Testis (tissue), 3 donors: ENCODE data around the gene XPC. TPM values are rescaled to one million over a fixed set of nuclear protein-coding genes. Genes with fewer than 3 reads are reported as not detected.

ENCODE experiments used
- DNase-seq: peaks from one replicate; pipeline ENCODE4 v3.0.0-alpha.2; 2019
- H3K27ac ChIP-seq, 2 donors: fragments of 200-600 bp; sonication (generic); one replicate each; pipeline ENCODE4 v1.5.1; 2019
- H3K27me3 ChIP-seq: fragments of 200-600 bp; sonication (generic); one replicate; pipeline ENCODE4 v1.5.1; 2019
- H3K36me3 ChIP-seq: fragments of 200-600 bp; sonication (generic); one replicate; pipeline ENCODE4 v1.5.1; 2017; ENCODE audit warnings: low read depth; ENCODE audit errors: missing control alignments
- H3K4me1 ChIP-seq: fragments of 200-600 bp; sonication (generic); one replicate; pipeline ENCODE4 v1.5.1; 2019
- H3K4me3 ChIP-seq, 2 donors: fragments of 200-600 bp; sonication (generic); one replicate each; pipeline ENCODE4 v1.5.1; 2017 to 2019
- H3K9me3 ChIP-seq: fragments of 200-600 bp; sonication (generic); one replicate; pipeline ENCODE4 v1.5.1; 2017
- CTCF ChIP-seq, 3 experiments: fragments of 450-650 bp in 2 of 3; fragments of 200-600 bp in 1 of 3; sonication (generic) in 1 of 3; IDR thresholded peaks; one replicate each; pipeline ENCODE4 v1.5.1; 2016 to 2019; ENCODE audit warnings: antibody characterized with exemption in 3 of 3, mild to moderate bottlenecking in 2 of 3, moderate library complexity in 1 of 3
- POLR2A ChIP-seq: fragments of 450-650 bp; IDR thresholded peaks from one replicate; pipeline ENCODE4 v1.6.1; 2017; ENCODE audit warnings: antibody characterized with exemption, mild to moderate bottlenecking, moderate library complexity
- WGBS, 2 donors: methylation state at CpG; one replicate each; pipeline ENCODE4 v1.1.5; 2018; 5-methylcytosine and 5-hydroxymethylcytosine counted together
- intact Hi-C: fragments of 100-400 bp; cut with DNase I; formaldehyde crosslinking; loops from one replicate; pipeline ENCODE4 v1.15.1; 2023; ENCODE audit warnings: low total_unique reads
- polyA plus RNA-seq: library from polyadenylated mRNA; stranded (reverse); fragments of 350-450 nt; fragmentation: Illumina TruSeq; extraction: RNeasy Lipid Tissue Mini Kit (QIAGEN cat#74804); gene quantifications from one replicate; pipeline ENCODE4 v1.2.3, GENCODE V29; 2014; ENCODE audit warnings: low read depth, low replicate concordance; ENCODE audit not compliant: insufficient read depth
- total RNA-seq, 2 donors: library from RNA; depleted of rRNA; stranded (reverse); fragments of >200 nt; gene quantifications; one replicate each; pipeline ENCODE4 v1.2.3, GENCODE V29; 2016

Gene XPC
- total and polyA plus RNA-seq, 3 donors from 2014 or later: 25.1 to 54.1 (median 48.7) TPM

DNA sequence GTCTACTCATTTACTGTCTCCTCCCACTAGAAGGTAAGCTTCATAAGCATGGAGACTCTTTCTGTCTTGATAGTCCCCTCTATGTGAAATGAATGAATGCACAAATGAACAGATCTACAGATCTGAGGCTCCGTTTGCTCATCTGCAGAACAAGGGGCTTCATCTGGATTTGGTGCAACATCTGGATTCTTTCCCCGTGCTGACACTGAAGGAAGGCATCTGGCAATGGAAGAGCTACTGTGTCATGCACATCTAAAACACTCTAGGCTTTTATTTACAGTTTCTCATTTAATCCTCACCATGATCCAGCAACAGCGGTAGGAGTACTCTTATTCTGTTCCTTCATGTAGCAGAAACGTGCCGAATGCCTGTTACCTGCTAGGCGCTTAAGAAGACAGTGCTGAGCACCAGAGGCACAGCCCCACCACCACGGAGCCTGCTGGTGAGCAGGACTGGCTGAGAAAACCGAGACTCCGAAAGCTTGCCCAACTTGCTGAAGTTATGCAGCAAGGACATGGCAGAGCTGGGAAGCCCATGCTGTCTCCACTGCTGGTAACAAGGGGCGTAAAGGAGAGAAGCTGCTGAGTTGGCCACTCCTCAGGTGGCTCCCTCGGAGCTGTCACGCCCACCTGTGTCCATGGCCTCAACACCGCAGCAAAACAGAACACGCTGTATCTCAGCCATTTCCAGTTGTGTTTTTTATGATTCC lies 31.3 kb upstream of the XPC start:
- Histone ChIP-seq H3K27ac (no peak overlapping the region), H3K4me1 (peaks cover 4% of the 10 kb centered on the region), H3K27me3 (no peaks in the 10 kb centered on the region), H3K36me3 (no peaks in the 10 kb centered on the region), H3K4me3 (no peak overlapping the region), H3K9me3 (no peaks in the 10 kb centered on the region)
- TF ChIP-seq POLR2A: no peak
- no peak for TF ChIP-seq CTCF (IDR thresholded peaks at IDR 0.05)
- DNase-seq: no peak
- WGBS, 2 donors: 73% methylated on average over 14 of the region's 14 CpGs
- intact Hi-C loops: loop anchor here (10.0 kb wide), 1 partner anchor 255 kb away; no protein-coding TSS in a partner anchor

DNA sequence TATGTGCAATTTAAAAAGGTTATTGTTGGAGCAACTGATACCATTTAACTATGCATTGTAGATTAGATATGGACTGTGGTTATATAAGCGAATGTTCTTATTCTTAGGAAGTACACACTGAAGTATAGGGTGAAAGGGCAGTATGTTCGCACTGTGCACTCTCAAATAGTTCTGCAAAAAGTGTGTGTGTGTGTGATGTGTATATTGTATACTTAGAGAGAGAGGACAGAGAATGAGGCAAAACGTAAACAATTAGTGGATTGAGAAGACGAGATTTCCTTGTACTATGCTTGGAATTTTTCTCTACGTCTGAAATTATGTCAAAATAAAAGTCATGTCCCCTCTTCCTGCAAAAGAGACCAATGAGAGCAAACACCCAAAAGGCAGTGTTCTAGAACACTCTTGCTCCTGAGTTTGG lies 30.6 kb upstream of the XPC start:
- 52 to 67% methylated on average over 5 of the region's 5 CpGs for WGBS, 2 donors
- intact Hi-C loops: loop anchor here (10.0 kb wide), 1 partner anchor 256 kb away; no protein-coding TSS in a partner anchor
- H3K27me3 ChIP-seq: no peaks in the 10 kb centered on the region

DNA sequence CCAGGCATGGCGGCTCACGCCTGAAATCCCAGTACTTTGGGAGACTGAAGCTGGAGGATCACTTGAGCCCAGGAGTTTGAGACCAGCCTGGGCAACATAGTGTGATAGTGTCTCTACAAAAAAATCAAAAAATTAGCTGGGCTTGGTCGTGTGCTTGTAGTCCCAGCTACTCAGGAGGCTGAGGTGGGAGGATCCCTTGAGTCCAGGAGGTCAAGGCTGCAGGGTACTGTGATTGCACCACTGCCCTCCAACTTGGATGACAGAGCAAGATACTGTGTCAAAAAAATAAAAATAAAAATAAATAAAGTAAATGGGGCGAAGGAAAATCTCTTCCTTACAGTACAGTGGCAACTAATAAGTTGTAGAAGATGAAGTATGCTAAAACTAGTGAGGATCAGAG lies 29.8 kb upstream of the XPC start:
- TF ChIP-seq CTCF (IDR thresholded peaks at IDR 0.05) (no peak), POLR2A (no peak)
- H3K27me3 ChIP-seq: no peaks in the 10 kb centered on the region
- intact Hi-C loops: loop anchor here (10.0 kb wide), 1 partner anchor 257 kb away; no protein-coding TSS in a partner anchor
- WGBS, 2 donors: 81 to 89% methylated on average over 4 of the region's 4 CpGs
- H3K4me1 ChIP-seq: peaks cover 15% of the 10 kb centered on the region
- no peak overlapping the region for H3K4me3 ChIP-seq
- DNase-seq: no peak
- no peaks in the 10 kb centered on the region for H3K36me3 ChIP-seq
- H3K27ac ChIP-seq: no peak overlapping the region
- no peaks in the 10 kb centered on the region for H3K9me3 ChIP-seq

More for the DNA sequence above, 30.6 kb upstream of the XPC start:
- H3K27ac ChIP-seq: no peak overlapping the region
- no peak overlapping the region for H3K4me3 ChIP-seq
- no peaks in the 10 kb centered on the region for H3K36me3 ChIP-seq
- no peak for DNase-seq
- H3K4me1 ChIP-seq: peaks cover 9% of the 10 kb centered on the region
- H3K9me3 ChIP-seq: no peaks in the 10 kb centered on the region
- TF ChIP-seq CTCF (IDR thresholded peaks at IDR 0.05) (no peak), POLR2A (no peak)

- Histone ChIP-seq H3K27ac (no peak overlapping the region), H3K4me3 (no peak overlapping the region), H3K9me3 (no peaks in the 10 kb centered on the region), H3K27me3 (no peaks in the 10 kb centered on the region), H3K4me1 (peaks cover 28% of the 10 kb centered on the region), H3K36me3 (no peaks in the 10 kb centered on the region)
- intact Hi-C loops: loop anchor here (10.0 kb wide), 1 partner anchor 258 kb away; no protein-coding TSS in a partner anchor
- WGBS, 2 donors: 93 to 97% methylated on average over 6 of the region's 6 CpGs
- no peak for DNase-seq
- TF ChIP-seq POLR2A (no peak), CTCF (IDR thresholded peaks at IDR 0.05) (no peak)
These were observed 28.3 kb upstream of the XPC start for GRCh38 chr3:14206548-14207177.
